NCI-H2081 (cell line): ENCODE data around the gene CSGALNACT2.
"Not testable (repeated sequence)": the region's sequence is repeated elsewhere in the genome, so short reads cannot be mapped to it uniquely, and the experiment has no call there.

Source experiments
- DNase-seq, 2 experiments: peaks; one replicate each; lab custom pipeline; 2025; lab: John Stamatoyannopoulos, UW

CSGALNACT2 gene, protein sequence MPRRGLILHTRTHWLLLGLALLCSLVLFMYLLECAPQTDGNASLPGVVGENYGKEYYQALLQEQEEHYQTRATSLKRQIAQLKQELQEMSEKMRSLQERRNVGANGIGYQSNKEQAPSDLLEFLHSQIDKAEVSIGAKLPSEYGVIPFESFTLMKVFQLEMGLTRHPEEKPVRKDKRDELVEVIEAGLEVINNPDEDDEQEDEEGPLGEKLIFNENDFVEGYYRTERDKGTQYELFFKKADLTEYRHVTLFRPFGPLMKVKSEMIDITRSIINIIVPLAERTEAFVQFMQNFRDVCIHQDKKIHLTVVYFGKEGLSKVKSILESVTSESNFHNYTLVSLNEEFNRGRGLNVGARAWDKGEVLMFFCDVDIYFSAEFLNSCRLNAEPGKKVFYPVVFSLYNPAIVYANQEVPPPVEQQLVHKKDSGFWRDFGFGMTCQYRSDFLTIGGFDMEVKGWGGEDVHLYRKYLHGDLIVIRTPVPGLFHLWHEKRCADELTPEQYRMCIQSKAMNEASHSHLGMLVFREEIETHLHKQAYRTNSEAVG

DNA sequence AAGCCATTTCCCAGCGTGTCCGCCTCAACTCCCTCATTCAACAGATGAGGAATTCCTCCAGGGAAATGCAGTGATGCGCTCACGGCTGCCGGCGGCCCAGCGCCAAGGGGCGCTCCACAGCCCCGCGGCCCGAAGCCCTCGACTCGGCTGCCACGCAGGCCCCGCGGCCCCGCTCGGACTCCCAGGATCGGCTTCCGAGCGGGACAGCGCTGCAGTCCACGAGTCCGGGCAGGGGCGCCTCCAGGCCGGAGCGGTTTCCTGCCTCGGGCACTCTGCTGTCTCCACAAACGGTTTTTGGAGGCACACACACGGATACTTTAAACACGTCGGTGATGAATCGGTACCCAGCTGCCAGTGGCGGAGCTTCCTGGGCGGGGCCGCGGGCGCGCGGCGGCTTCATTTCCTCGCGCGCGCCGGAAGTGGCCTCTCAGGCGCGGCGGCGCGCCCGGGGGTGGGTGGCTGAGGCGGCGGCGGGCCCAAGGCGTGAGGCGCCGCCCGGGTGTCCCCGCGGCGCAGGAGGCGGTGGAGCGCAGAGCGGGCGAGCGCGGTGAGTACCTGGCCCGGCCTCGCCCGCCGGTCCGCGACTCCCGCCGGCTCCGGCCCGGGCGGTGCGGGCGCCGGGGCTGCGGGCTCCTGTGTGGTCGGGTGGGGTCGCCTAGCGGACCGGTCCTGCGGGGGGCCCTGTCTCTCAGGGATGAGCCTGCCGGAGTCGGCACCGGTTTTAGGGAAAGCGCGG lies at the start of gene CSGALNACT2:
TSS of gene CSGALNACT2 (plus strand) at position 425 of the 736 bp plus-strand sequence. CDS start 16,705 bp downstream, outside the sequence.
- DNase-seq: peak; percentile 79 to 87

DNA sequence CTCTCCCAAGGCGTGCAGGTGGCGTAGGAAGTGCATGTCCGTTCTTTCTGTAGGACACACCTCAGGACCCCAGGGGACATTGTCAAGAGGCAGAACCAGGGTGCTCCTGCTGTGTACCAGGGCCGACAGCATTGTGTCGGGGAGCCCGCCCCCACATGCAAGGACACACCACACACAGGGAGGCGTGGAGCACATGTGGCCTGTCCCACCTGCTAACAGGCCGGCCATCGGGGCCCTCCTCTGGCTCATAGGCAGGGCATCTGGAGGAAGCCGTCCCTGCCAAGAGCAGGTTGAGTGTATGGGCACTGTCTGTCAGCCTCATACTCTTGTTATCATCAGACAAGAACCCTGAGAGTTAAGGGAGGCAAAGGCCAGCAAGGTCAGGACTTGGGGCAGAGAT lies 48.7 kb upstream of the CSGALNACT2 start:
- no peak for DNase-seq

DNA sequence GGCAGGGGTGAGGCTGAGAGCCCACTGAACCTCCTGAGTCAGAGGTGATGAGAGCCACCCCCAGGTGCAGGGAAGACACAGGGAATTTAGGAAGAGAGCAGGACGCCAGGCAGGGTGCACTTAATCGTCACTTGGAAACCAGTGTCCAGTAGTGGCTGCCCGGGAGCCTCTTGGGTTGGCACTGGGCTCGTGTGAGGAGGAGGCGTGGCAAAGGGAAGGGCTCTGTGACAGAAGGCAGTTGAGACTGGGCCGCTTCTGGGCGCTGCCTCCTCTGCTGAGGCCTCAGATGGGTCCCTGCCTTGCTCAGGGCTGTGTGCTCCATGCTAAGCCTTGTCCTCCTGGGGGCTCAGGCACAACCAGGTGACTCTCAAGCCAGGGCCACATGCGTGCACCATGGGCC lies 48.1 kb upstream of the CSGALNACT2 start:
- no peak for DNase-seq

DNA sequence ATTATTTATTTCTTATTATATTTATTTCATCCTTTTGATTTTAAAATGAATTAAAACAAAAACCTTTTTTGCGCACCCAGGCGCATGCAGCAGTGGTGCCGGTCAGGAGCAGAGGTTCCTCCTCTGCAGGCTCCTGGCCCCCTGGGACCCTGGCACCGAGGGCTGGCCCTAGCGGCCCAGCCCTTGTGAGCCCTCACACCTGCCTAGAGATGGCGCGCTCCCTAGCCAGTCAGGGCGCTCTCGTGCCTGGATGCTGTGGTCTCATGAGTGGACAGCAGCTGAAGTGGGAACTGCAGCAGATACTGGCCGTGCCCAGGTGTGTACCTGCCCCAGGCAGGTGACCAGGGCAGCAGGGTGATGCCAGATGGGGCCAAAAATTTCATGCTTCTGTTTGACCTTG lies 47.6 kb upstream of the CSGALNACT2 start:
- DNase-seq: no peak

DNA sequence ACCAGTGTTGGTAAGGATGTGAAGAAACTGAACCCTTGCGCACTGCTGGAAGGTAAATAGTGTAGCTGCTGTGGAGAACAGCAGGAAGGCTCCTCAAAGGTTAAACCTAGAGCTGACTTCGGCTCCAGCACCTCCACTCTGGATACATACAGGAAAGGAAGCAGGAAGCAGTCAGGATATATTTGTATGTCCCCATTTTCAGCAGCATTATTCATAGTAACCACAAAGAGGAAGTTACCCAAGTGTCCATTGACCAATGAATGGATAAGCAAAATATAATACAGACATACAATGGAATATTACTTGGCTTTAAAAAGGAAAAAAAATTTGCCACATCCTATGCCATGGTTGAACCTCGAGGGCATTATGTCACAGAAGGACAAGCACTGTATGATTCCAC lies 46.4 kb upstream of the CSGALNACT2 start:
- no peak for DNase-seq

DNA sequence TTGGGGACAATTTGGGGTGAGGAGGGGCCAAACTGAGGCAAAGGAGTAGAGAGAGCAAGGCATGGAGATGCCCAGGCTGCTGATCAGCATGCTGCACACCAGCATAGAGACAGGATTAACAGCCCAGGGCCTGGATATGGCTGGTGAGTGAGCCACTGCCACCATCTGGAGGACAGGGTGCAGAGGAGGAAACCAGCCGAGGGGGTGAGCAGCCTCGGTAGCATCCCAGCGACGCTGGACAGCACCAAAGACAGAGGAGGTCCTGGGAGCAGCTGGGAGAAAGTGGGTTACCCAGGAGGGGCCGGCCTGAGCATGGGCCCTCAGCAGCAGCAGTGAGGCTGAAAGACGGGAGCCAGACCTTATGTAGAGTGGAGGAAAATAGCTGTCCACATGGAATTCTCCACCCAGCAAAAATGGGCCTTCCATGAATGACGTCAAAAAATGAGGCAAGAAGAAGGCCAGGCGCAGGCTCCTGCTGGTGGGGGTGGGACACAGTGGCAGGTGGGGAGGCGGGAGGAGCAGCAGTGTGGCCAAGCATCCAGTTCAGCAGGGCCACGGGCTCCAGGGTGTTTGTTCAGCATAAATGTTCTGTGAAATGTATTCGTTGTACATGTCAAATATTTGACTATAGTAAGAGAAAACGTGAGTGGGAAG lies 44.7 kb upstream of the CSGALNACT2 start:
- no peak for DNase-seq

DNA sequence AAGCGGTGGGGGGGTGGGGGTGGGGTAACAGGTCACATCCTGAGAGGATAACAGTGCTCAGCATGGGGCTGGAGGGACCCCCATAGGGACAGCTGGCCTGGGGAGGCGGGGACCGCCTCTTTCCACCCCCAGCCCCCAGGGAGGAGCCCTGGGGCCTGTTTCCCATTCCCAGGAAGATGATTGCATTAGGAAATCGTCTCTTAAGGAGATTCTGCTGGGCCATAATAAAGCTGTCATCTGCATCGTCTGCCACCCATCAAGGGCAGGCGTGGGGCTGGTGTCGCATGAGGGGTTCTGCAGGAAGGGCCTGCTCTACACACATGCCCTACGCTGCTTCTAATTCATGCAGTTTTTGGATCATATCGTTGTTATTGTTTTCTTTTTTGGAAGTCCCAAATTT lies 44.2 kb upstream of the CSGALNACT2 start:
- DNase-seq: peak in 1 of 2 experiments; percentile 13

DNA sequence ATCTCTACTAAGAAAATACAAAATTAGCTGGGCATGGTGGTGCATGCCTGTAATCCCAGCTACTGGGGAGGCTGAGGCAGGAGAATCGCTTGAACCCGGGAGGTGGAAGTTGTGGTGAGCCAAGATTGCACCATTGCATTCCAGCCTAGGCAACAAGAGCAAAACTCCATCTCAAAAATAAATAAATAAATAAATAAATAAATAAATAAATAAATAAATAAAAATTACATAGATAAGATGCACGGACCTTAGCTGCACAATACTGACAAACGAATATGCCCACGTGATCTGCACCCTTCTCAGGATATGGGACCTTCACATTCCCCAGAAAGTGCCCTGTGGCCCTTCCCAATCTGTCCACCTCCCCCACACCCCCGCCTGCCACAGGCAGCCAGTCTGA lies 38.9 kb upstream of the CSGALNACT2 start:
- not testable (repeated sequence) for DNase-seq

DNA sequence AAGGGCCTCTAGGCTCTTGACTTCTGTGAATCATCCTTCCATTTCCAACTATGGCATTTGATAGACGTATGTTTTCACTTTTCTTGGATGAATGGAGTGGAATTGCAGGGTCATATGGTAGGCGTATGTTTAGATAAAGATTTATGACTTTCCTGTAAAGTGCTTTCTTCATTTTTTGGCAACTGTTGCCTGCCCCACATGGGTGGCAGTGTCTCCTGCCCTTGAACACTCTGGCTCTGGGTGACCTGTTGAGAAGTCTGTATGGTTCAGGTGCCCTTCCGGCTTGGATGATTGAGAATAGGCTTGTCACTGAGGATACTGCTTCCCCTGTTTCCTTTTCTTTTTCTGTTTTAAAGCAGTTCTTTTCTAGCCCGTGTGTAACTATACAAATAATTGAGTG lies 38.3 kb upstream of the CSGALNACT2 start:
- no peak for DNase-seq

DNA sequence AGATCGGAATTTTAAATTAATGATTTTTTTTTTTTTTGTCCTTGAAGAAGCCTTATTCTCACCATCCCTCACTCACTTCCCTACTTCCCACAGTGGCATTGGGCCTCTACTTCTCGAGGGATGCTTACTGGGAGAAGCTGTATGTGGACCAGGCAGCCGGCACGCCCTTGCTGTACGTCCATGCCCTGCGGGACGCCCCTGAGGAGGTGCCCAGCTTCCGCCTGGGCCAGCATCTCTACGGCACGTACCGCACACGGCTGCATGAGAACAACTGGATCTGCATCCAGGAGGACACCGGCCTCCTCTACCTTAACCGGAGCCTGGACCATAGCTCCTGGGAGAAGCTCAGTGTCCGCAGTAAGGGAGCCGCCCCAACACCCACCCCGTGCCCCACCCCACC lies 37.9 kb upstream of the CSGALNACT2 start:
- no peak for DNase-seq

DNA sequence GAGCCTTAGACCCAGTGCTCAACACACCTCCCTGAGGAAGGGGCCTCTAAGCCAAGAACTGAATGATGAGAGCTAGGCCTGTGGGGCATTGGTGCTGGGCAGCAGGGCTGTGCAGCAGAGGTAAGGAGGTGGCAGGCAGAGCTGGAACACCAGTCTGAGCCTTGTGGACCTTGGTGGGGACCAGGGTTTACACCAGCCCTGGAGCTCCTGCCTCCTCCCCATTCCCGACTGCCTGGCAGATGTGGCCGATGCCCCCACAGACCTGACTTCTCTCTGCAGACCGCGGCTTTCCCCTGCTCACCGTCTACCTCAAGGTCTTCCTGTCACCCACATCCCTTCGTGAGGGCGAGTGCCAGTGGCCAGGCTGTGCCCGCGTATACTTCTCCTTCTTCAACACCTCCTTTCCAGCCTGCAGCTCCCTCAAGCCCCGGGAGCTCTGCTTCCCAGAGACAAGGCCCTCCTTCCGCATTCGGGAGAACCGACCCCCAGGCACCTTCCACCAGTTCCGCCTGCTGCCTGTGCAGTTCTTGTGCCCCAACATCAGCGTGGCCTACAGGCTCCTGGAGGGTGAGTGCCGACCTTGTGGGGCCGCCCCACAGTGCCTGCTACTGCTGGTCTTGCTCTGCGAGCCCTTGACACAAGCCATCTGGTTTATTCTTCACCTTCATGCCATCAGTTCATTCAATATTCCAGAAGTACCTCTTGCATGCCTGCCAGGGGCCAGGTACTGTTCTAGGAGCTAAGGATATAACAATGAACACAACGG lies 36.0 kb upstream of the CSGALNACT2 start:
- no peak for DNase-seq

DNA sequence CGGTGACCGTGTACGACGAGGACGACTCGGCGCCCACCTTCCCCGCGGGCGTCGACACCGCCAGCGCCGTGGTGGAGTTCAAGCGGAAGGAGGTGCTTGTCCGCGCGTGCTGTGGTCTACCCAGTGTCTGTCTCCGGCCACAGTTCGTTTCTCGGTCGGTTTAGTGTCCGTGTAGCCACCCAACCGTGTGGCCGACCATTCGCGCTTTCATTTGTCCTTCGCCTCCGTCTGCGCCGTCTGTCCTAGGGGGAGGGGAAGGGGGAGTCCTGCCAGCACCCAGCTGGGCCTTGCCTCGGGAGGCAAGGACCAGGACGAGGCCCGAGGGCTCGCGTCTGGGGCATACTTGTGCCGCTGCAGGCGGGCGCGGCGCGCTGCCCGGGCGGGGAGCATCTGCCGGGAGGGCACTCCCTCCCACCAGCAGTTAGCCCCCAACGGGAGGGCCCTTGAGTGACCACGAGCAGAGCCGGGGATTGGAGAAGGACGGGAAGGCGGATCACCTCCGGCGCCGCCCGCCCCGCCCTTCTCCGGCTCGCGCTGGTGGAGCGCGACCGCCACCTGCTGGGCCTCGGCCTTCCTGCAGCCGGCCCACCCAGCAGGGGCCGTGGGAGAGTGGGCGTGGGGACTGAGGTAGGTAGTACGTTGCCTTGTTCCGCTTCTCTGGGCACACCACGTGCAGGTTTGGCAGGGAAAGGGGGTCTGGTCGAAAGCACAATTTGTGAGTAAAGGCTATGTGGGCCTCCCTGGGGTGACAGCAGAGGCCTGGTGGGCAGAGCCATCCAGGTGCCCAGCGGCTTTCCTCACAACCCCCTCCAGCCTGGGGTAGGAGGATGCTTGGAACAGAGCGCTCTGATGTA lies 32.9 kb upstream of the CSGALNACT2 start:
- peak; percentile 42 to 47 for DNase-seq

DNA sequence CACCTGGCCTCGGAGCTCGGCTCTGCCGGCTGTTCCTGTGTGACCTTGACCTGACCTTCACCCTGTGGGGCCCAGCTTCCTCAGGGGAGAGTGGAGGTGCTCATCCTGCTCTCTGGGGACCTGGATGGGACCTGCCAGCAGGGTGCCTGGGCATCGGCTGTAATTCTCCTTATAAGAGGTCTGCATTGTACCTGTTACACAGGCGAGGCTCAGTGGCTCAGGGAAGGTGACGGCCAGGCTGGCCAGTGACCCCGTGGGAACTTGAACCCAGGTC lies 32.4 kb upstream of the CSGALNACT2 start:
- DNase-seq: no peak

DNA sequence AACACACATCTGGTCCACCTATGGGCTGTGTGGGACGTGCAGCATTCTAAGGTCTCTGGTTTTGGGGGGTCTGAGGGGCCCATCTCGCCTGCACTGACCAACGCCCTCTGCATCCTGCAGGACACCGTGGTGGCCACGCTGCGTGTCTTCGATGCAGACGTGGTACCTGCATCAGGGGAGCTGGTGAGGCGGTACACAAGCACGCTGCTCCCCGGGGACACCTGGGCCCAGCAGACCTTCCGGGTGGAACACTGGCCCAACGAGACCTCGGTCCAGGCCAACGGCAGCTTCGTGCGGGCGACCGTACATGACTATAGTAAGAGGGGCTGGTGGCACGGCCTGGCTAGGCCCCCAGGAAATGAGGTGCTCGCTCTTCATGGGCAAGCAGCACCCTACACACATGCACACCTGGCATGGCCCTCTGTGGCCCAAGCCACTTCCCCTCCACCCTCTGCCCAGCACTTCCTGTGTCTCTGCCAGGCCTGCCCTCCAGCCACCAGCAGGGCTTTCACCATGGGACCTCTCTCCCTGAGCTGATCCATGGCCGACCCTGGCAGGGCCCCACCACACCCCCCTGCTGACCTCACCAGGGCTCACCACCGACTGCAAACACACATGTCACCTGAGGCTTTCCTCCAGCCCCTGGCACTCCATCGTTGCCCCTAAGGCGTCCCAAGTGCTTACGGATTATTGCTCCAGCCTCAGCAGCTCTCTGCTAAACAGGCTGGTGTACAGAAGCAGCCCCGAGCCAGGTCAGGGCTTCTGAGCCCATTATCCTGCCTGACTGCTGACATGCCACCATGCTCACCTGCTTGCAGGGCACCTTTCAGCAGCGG lies 31.8 kb upstream of the CSGALNACT2 start:
- DNase-seq: no peak

DNA sequence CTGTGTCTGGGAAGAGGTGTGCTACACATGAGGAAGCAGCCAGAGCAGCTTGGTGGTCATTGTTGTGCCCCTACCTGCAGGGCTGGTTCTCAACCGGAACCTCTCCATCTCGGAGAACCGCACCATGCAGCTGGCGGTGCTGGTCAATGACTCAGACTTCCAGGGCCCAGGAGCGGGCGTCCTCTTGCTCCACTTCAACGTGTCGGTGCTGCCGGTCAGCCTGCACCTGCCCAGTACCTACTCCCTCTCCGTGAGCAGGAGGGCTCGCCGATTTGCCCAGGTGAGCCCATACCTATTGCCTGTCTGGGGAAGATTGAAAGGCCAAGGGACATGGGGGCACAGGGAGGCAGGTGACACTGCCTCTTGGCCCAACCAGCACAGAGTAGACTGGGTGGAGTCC lies 29.3 kb upstream of the CSGALNACT2 start:
- no peak for DNase-seq

DNA sequence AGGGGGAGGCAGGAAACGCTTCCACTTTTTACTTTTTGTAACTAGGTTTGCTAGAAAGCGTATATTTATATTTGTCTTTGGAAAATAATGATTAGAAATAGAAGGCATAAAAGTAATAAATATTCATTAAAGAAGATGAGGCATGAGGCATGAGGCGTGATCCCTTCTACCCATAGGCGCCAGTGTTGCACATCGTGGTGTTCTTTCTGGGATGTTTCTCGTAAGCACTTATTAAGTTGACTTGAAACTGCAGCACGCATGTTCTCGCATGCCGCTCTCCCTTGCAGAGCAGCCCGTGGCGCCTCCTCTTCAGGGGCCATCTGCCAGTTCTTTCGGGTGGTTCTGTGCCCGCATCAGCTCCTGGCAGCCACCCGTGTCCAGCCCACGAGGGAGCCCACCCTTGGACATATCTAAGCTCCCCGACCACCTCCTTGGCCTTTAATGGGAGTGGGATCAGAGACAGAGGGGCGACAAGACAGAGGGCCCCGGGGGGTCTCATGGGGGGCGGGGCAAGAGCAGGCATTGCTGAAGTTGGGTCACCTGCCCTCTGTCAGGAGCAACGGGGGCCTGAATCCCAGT lies 28.5 kb upstream of the CSGALNACT2 start:
- no peak for DNase-seq

DNA sequence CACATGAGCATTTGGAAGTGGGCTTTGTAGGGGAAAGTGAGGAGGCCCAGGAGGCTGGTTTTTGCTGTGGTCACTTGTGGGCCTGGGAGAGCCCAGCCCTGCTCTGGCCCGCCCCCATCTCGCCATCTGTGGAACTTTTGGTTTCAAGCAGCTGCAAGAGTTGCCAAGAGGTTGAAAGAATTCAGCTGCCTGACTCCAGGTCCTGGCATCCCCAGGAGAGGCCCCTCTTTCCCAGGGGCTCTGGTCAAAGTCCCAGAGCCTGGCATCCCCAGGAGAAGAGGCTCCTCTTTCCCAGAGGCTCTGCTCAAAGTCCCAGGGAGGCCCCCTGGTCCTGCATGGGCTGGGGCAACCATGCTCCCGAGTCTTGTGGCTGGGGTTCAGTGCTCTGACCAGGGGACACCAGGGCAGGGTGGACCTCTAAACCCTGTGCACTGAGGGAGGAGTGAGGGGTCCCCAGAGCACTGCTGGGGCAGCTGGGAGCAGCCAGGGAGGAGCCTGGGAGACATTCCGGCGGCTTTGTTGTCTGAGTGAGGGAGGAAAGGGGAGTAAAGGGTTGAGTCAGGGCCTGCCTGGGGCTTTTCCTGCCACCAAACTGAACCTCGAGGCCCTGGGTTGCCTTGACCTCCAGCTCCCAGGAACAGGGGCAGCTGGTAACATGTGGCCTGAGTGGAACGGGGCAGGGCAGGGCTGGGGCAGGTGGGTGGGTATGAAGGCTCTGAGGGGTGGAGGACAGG lies 27.7 kb upstream of the CSGALNACT2 start:
- DNase-seq: no peak

DNA sequence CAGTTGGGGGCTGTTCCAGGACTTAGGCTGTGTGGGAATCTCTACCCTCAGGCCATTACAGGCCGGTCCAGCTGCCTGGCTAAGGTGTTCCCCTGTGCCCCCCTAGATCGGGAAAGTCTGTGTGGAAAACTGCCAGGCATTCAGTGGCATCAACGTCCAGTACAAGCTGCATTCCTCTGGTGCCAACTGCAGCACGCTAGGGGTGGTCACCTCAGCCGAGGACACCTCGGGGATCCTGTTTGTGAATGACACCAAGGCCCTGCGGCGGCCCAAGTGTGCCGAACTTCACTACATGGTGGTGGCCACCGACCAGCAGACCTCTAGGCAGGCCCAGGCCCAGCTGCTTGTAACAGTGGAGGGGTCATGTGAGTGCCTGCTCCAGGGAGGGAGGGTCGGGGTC lies 27.1 kb upstream of the CSGALNACT2 start:
- no peak for DNase-seq
